Central memory CD8-positive, alpha-beta T cell (primary cell): Measurements from ENCODE around the gene TMEM163.

ENCODE experiments used
- ATAC-seq: fragments of 150-1000 bp; cut with Tn5 transposase; replicated peaks from 2 replicates; pipeline ENCODE4 v1.10.0; 2022; ENCODE audit warnings: mild to moderate bottlenecking, moderate FRiP score, moderate number of reproducible peaks; ENCODE audit not compliant: poor library complexity, severe bottlenecking; ENCODE audit errors: extremely low read depth
- DNase-seq, 2 donors: peaks; one replicate each; pipeline ENCODE4 v3.0.0; 2021; ENCODE audit warnings: low spot score in 2 of 2
- H3K27ac Mint-ChIP-seq: one replicate; pipeline ENCODE4 v1.8.0; 2022; ENCODE audit warnings: low read depth, mild to moderate bottlenecking, moderate library complexity, mixed read lengths
- H3K27me3 Mint-ChIP-seq: one replicate; pipeline ENCODE4 v1.8.0; 2022; ENCODE audit warnings: mixed read lengths
- H3K36me3 Mint-ChIP-seq: one replicate; pipeline ENCODE4 v1.8.0; 2022; ENCODE audit warnings: mild to moderate bottlenecking, moderate library complexity, mixed read lengths; ENCODE audit not compliant: insufficient read depth
- H3K4me1 Mint-ChIP-seq: one replicate; pipeline ENCODE4 v1.8.0; 2022; ENCODE audit warnings: mixed read lengths
- H3K4me3 Mint-ChIP-seq: one replicate; pipeline ENCODE4 v1.8.0; 2022; ENCODE audit warnings: mild to moderate bottlenecking, moderate library complexity, mixed read lengths
- H3K9me3 Mint-ChIP-seq: one replicate; pipeline ENCODE4 v1.8.0; 2022; ENCODE audit warnings: mixed read lengths

Gene TMEM163

DNA sequence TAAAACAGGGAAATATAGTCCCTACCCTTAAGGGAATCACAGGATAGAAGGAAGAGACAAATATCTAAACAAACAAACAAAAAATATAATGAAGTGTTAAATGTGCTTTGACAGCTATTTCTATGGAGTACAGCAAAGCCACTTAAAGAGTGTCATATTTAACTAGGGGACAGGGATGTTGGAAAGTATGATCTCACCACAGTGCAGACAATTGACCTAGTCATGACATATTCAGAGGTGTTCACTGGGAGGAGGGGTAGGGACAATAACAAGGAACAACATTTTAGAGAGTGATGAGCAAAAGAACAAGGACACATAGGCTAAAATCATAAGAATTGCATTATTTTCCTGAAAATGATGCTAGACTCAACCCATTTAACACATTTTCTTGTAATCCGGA lies 107.5 kb downstream of the TMEM163 start:
- DNase-seq (no peak), ATAC-seq (no peak)
- H3K36me3 Mint-ChIP-seq = peaks cover 6% of the 10 kb centered on the region
- H3K4me1 Mint-ChIP-seq = peaks cover 4% of the 10 kb centered on the region
- peaks cover 23% of the 10 kb centered on the region for H3K9me3 Mint-ChIP-seq
- H3K4me3 Mint-ChIP-seq = no peak overlapping the region
- peaks cover 6% of the 10 kb centered on the region for H3K27me3 Mint-ChIP-seq
- no peak overlapping the region for H3K27ac Mint-ChIP-seq

GRCh38 chr2:134610871-134611270 lies 107.9 kb downstream of the TMEM163 start:
- Mint-ChIP-seq H3K27ac (no peak overlapping the region), H3K4me3 (no peak overlapping the region), H3K4me1 (peaks cover 5% of the 10 kb centered on the region), H3K36me3 (peaks cover 6% of the 10 kb centered on the region), H3K9me3 (peaks cover 23% of the 10 kb centered on the region), H3K27me3 (peaks cover 10% of the 10 kb centered on the region)
- ATAC-seq (no peak), DNase-seq (no peak)

DNA sequence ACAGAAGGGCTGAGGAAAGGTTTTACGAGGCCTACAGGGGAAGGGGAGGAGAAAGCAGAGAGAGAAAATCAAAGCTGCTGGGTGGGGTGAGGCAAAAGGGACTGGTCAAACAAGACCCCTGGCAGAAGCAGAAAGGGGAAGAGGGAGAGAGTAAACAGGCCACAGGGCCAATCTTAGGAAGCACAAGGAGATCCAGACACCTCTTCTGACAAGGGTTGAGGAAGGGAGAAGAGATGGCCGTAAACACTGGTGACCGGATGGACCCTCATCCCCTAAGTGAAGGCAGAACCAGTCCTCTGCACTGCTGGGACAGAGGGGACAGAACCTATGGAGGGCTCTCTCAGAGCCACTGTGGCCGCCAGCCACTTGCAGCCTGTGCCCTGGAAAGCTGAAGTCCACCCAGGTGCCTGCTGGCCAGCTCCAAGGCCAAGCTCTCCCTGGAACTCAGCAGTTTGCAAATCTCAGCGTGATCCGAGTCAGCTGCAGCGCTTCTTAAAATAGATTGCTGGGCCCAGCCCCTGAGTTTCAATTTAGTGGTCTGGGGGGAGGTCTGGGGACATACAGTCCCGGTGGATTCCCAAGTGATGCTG lies 108.8 kb downstream of the TMEM163 start:
- H3K36me3 Mint-ChIP-seq = peaks cover 4% of the 10 kb centered on the region
- H3K9me3 Mint-ChIP-seq = peaks cover 23% of the 10 kb centered on the region
- DNase-seq = no peak
- no peak overlapping the region for H3K4me3 Mint-ChIP-seq
- H3K27ac Mint-ChIP-seq = no peak overlapping the region
- H3K27me3 Mint-ChIP-seq = peaks cover 19% of the 10 kb centered on the region
- ATAC-seq = no peak
- H3K4me1 Mint-ChIP-seq = peaks cover 5% of the 10 kb centered on the region

DNA sequence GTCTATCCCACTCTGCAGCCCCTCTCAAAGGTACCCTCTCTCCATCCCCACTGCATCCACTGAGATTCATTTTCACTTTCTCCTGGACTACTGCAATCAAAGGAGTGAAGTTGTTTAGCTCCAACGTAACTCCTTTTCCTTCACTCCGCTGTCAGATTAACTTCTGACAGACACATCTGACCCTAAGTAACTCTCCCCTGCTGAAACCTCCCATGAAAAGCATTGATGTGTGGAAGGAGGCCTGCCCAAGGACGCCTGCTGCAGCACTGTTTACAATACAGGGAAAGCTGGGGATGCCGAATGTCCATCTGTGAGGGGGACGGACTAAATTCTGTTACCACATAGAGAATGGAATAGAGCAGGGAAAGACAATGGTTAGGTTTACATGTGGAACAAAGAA lies 114.8 kb downstream of the TMEM163 start:
- Mint-ChIP-seq H3K9me3 (no peaks in the 10 kb centered on the region), H3K4me1 (peaks cover 5% of the 10 kb centered on the region), H3K36me3 (no peaks in the 10 kb centered on the region), H3K27me3 (peaks cover 74% of the 10 kb centered on the region), H3K27ac (no peak overlapping the region), H3K4me3 (no peak overlapping the region)
- DNase-seq (no peak), ATAC-seq (no peak)

DNA sequence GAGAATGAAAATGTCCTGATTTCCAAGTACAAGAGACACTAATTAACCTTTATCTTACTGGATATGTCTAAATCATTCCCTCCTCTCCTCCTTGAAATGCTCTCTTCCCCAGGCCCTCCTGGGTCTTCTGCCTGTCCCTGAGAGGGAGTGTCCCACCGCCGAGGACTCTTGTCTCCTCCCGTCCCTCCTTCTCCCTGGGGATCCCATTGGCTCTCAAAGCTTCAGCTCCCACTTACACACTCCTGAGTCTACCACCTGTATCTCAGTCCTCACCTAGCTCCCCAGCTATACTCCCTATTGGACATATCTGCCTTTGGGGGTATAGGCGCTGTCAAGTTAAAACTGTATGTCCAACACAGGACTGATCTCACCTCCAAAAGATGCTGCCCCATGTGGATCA lies 116.1 kb downstream of the TMEM163 start:
- no peaks in the 10 kb centered on the region for H3K36me3 Mint-ChIP-seq
- no peak overlapping the region for H3K4me3 Mint-ChIP-seq
- DNase-seq (no peak), ATAC-seq (no peak)
- peaks cover 5% of the 10 kb centered on the region for H3K4me1 Mint-ChIP-seq
- H3K9me3 Mint-ChIP-seq = no peaks in the 10 kb centered on the region
- H3K27ac Mint-ChIP-seq = no peak overlapping the region
- peaks cover 85% of the 10 kb centered on the region for H3K27me3 Mint-ChIP-seq

DNA sequence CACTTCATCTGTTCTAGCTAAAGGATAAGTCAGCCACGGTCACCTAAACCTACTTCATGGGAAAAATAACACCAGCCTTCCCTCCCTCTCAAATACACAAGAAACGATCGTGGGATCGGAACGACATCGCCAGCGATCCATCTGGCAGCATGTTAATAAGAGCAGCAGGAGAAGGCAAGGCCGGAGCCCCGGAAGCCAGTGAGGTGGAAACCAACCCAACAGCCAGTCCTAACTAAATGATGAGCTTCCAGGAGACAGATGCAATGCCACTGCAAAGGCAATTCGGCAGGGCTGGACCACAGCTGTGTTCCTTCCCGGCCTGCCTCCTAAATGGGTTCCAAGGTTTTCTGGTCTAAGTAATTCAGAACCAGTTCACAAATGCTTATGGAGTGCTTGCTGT lies 117.5 kb downstream of the TMEM163 start:
- no peak for ATAC-seq
- no peak overlapping the region for H3K27ac Mint-ChIP-seq
- no peaks in the 10 kb centered on the region for H3K9me3 Mint-ChIP-seq
- no peak overlapping the region for H3K4me3 Mint-ChIP-seq
- peaks cover under 1% of the 10 kb centered on the region for H3K4me1 Mint-ChIP-seq
- no peak for DNase-seq
- no peaks in the 10 kb centered on the region for H3K36me3 Mint-ChIP-seq
- peaks cover 81% of the 10 kb centered on the region for H3K27me3 Mint-ChIP-seq

- H3K27ac Mint-ChIP-seq = no peak overlapping the region
- DNase-seq (no peak), ATAC-seq (no peak)
- no peaks in the 10 kb centered on the region for H3K9me3 Mint-ChIP-seq
- no peaks in the 10 kb centered on the region for H3K4me1 Mint-ChIP-seq
- H3K27me3 Mint-ChIP-seq = peaks cover 70% of the 10 kb centered on the region
- H3K36me3 Mint-ChIP-seq = no peaks in the 10 kb centered on the region
- H3K4me3 Mint-ChIP-seq = no peak overlapping the region
These were observed 118.6 kb downstream of the TMEM163 start for GRCh38 chr2:134600208-134600607.

GRCh38 chr2:134599236-134599635 lies 119.6 kb downstream of the TMEM163 start:
- Mint-ChIP-seq H3K27me3 (peaks cover 61% of the 10 kb centered on the region), H3K4me3 (no peak overlapping the region), H3K4me1 (no peaks in the 10 kb centered on the region), H3K36me3 (no peaks in the 10 kb centered on the region), H3K9me3 (no peaks in the 10 kb centered on the region), H3K27ac (no peak overlapping the region)
- DNase-seq (no peak), ATAC-seq (no peak)

GRCh38 chr2:134594399-134594798 lies 124.4 kb downstream of the TMEM163 start:
- no peak for ATAC-seq
- H3K9me3 Mint-ChIP-seq = peaks cover 10% of the 10 kb centered on the region
- H3K4me1 Mint-ChIP-seq = no peaks in the 10 kb centered on the region

GRCh38 chr2:134593519-134593918 lies 125.3 kb downstream of the TMEM163 start:
- no peak overlapping the region for H3K27ac Mint-ChIP-seq
- peaks cover 11% of the 10 kb centered on the region for H3K27me3 Mint-ChIP-seq
- H3K4me3 Mint-ChIP-seq = no peak overlapping the region
- H3K9me3 Mint-ChIP-seq = peaks cover 16% of the 10 kb centered on the region
- ATAC-seq = no peak
- no peak for DNase-seq
- H3K36me3 Mint-ChIP-seq = no peaks in the 10 kb centered on the region
- no peaks in the 10 kb centered on the region for H3K4me1 Mint-ChIP-seq

More at GRCh38 chr2:134594399-134594798, 124.4 kb downstream of the TMEM163 start:
- DNase-seq = no peak
- H3K4me3 Mint-ChIP-seq = no peak overlapping the region
- H3K27me3 Mint-ChIP-seq = peaks cover 15% of the 10 kb centered on the region
- H3K36me3 Mint-ChIP-seq = no peaks in the 10 kb centered on the region
- H3K27ac Mint-ChIP-seq = no peak overlapping the region

GRCh38 chr2:134592377-134592776 lies 126.4 kb downstream of the TMEM163 start:
- Mint-ChIP-seq H3K4me3 (no peak overlapping the region), H3K36me3 (no peaks in the 10 kb centered on the region), H3K4me1 (no peaks in the 10 kb centered on the region), H3K27ac (no peak overlapping the region), H3K9me3 (peaks cover 18% of the 10 kb centered on the region), H3K27me3 (no peaks in the 10 kb centered on the region)
- no peak for ATAC-seq
- DNase-seq = no peak

DNA sequence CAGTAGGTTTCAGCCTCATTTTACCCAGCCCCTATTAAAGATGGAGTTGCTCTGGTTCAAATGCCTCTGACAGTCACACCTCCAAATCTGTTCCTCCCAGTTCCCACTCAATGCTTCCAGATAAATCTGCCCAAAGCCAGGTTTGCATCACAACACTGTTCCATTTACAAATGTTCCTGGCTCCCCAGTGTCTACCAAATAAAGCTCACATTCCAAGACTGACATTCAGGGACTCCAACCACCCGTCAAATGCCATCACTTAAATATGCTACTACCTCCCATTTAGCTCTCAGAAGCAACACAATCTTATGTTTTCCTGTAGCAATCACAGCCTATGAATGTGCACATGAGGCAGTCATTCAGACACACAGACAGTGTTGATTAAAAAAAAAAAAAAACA lies 127.3 kb downstream of the TMEM163 start:
- H3K9me3 Mint-ChIP-seq = peaks cover 18% of the 10 kb centered on the region
- DNase-seq (no peak), ATAC-seq (no peak)
- H3K4me1 Mint-ChIP-seq = peaks cover 2% of the 10 kb centered on the region
- H3K27me3 Mint-ChIP-seq = no peaks in the 10 kb centered on the region
- no peaks in the 10 kb centered on the region for H3K36me3 Mint-ChIP-seq
- no peak overlapping the region for H3K27ac Mint-ChIP-seq
- H3K4me3 Mint-ChIP-seq = no peak overlapping the region

DNA sequence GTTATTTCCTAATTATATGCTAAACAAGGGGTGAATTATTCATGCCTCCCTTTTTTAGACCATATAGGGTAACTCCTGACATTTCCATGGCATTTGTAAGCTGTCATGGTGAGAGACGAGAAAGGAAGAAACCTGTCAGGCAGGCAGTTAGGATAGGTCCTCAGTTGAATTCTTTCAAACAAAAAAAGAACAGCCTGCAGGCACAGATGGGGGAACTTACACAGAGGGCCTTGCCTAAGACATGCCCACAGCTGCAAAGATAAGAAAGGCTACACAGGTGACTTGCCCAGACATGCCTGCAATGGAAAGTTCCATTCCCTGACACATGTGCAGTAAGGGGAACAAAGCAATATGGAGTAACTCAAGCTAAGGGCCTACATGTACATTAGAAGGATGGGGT lies 128.1 kb downstream of the TMEM163 start:
- DNase-seq (no peak), ATAC-seq (no peak)
- peaks cover 18% of the 10 kb centered on the region for H3K9me3 Mint-ChIP-seq
- no peak overlapping the region for H3K27ac Mint-ChIP-seq
- H3K27me3 Mint-ChIP-seq = no peaks in the 10 kb centered on the region
- H3K4me1 Mint-ChIP-seq = peaks cover 5% of the 10 kb centered on the region
- no peaks in the 10 kb centered on the region for H3K36me3 Mint-ChIP-seq
- H3K4me3 Mint-ChIP-seq = no peak overlapping the region
